Panc1 (cell line): ENCODE data around the gene GPC6. TPM values are rescaled to one million over a fixed set of nuclear protein-coding genes. Genes with fewer than 3 reads are reported as not detected.

Source experiments
- ATAC-seq: fragments of 200-7000 bp; cut with Tn5 transposase; 2 replicates; pipeline ENCODE4 v1.9.1; 2020; ENCODE audit warnings: mild to moderate bottlenecking, moderate library complexity
- BruUV-seq: library from RNA; stranded (reverse); fragments of 400-500 nt; replicated peaks from 2 replicates; lab custom pipeline; 2021; lab: Mats Ljungman, UMichigan
- CTCF ChIA-PET: fragments of 300-600 bp; sonication (Branson Sonifier 250); formaldehyde crosslinking; loops from one replicate; lab custom pipeline; 2022; ENCODE audit warnings: antibody characterized with exemption; lab: Charles Lee
- POLR2A ChIA-PET: fragments of 300-600 bp; sonication (Branson Sonifier 250); formaldehyde crosslinking; loops from one replicate; lab custom pipeline; 2022; ENCODE audit warnings: antibody characterized with exemption; lab: Charles Lee
- DNase-seq: peaks from one replicate; pipeline ENCODE4 v3.0.0-alpha.2; 2010; ENCODE audit warnings: low read depth, low spot score
- H3K27ac ChIP-seq: 2 replicates; pipeline ENCODE4 v1.5.1; 2011; ENCODE audit warnings: mild to moderate bottlenecking, low read length, inconsistent platforms
- H3K27me3 ChIP-seq: fragments of 200-500 bp; sonication (Bioruptor generic); 2 replicates; pipeline ENCODE4 v1.6.0; 2014; ENCODE audit warnings: low read length, inconsistent platforms; ENCODE audit not compliant: control insufficient read depth, insufficient read depth
- H3K36me3 ChIP-seq: fragments of 200-500 bp; sonication (Bioruptor generic); 2 replicates; pipeline ENCODE4 v1.5.1; 2014; ENCODE audit warnings: inconsistent platforms, mild to moderate bottlenecking, low read length, moderate library complexity; ENCODE audit not compliant: control insufficient read depth, insufficient read depth
- H3K4me1 ChIP-seq: 2 replicates; pipeline ENCODE4 v1.5.1; 2011; ENCODE audit warnings: inconsistent platforms, mild to moderate bottlenecking, low read length, moderate library complexity; ENCODE audit not compliant: control insufficient read depth, insufficient read depth
- H3K4me3 ChIP-seq, 2 experiments: 2 replicates each; pipeline ENCODE4 v1.5.1; 2011 to 2012; ENCODE audit warnings: low read depth in 2 of 2, low read length in 2 of 2, mild to moderate bottlenecking in 2 of 2, inconsistent platforms in 1 of 2, moderate library complexity in 1 of 2
- H3K9me3 ChIP-seq: fragments of 200-500 bp; sonication (Bioruptor generic); 2 replicates; pipeline ENCODE4 v1.5.1; 2014; ENCODE audit warnings: low read depth, mild to moderate bottlenecking, inconsistent platforms, low read length, moderate library complexity; ENCODE audit not compliant: control insufficient read depth, insufficient read depth
- CTCF ChIP-seq: fragments of 450-650 bp; IDR thresholded peaks from 2 replicates; pipeline ENCODE4 v1.5.1; 2017; ENCODE audit warnings: mild to moderate bottlenecking
- POLR2AphosphoS5 ChIP-seq: IDR thresholded peaks from 2 replicates; pipeline ENCODE4 v1.6.1; 2012; ENCODE audit warnings: mild to moderate bottlenecking, low read depth, low read length, moderate library complexity
- REST ChIP-seq, 2 experiments: IDR thresholded peaks; 2 replicates each; pipeline ENCODE4 v1.6.1; 2011 to 2012; ENCODE audit warnings: low read depth in 2 of 2, control low read depth in 1 of 2, low read length in 1 of 2, mild to moderate bottlenecking in 1 of 2, moderate library complexity in 1 of 2; ENCODE audit not compliant: insufficient read depth in 1 of 2
- SIN3A ChIP-seq: IDR thresholded peaks from 2 replicates; pipeline ENCODE4 v1.6.1; 2012; ENCODE audit warnings: low read depth, mild to moderate bottlenecking, low read length, moderate library complexity, borderline replicate concordance; ENCODE audit not compliant: insufficient read depth
- TCF7L2 ChIP-seq: IDR thresholded peaks from 2 replicates; pipeline ENCODE4 v1.6.1; 2011; ENCODE audit warnings: mild to moderate bottlenecking, low read depth, low read length, inconsistent platforms
- in situ Hi-C: cut with HindIII; loops from 2 replicates; pipeline ENCODE4 v1.10.0; 2016; ENCODE audit warnings: low sequenced_read_pairs, low pct_unique_long_range_greater_than_20kb
- intact Hi-C: fragments of 100-400 bp; cut with micrococcal nuclease; formaldehyde crosslinking; loops from one replicate; pipeline ENCODE4 v1.10.0; 2022; ENCODE audit not compliant: unreplicated experiment
- total RNA-seq: library from RNA; stranded (reverse); gene quantifications from one replicate; pipeline ENCODE4 v1.2.1, GENCODE V29; 2021; ENCODE audit not compliant: unreplicated experiment

GPC6 gene
- total RNA-seq, 1 experiment from 2014 or later: 4.8 TPM

- in situ Hi-C loops (no loop called here), intact Hi-C loops (no loop called here)
- no peak overlapping the region for H3K4me3 ChIP-seq
- TF ChIP-seq TCF7L2 (no peak), CTCF (no peak), REST (IDR thresholded peaks at IDR 0.05; ENCODE audit: insufficient read depth in 1 of 2, low read depth in 2 of 2, low read length in 1 of 2) (no peak), POLR2AphosphoS5 (no peak), SIN3A (no peak)
- ATAC-seq (no peak), DNase-seq (no peak)
- no peaks in the 10 kb centered on the region for H3K27me3 ChIP-seq
- ChIA-PET POLR2A (no interaction called here), CTCF (no interaction called here)
- H3K4me1 ChIP-seq: no peaks in the 10 kb centered on the region
- no peaks in the 10 kb centered on the region for H3K36me3 ChIP-seq
- BruUV-seq: no TSS peak
- no peak overlapping the region for H3K27ac ChIP-seq
- no peaks in the 10 kb centered on the region for H3K9me3 ChIP-seq
Measured at GRCh38 chr13:93502071-93502470, 275.5 kb downstream of the GPC6 start.

- H3K4me3 ChIP-seq: no peak overlapping the region
- no peak overlapping the region for H3K27ac ChIP-seq
- BruUV-seq: no TSS peak
- in situ Hi-C loops (no loop called here), intact Hi-C loops (no loop called here)
- TF ChIP-seq TCF7L2 (no peak), REST (IDR thresholded peaks at IDR 0.05; ENCODE audit: insufficient read depth in 1 of 2, low read depth in 2 of 2, low read length in 1 of 2) (no peak), CTCF (no peak), POLR2AphosphoS5 (no peak), SIN3A (no peak)
- ATAC-seq (no peak), DNase-seq (no peak)
- H3K27me3 ChIP-seq: no peaks in the 10 kb centered on the region
- POLR2A ChIA-PET: no interaction called here
- H3K36me3 ChIP-seq: no peaks in the 10 kb centered on the region
- CTCF ChIA-PET: no interaction called here
- no peaks in the 10 kb centered on the region for H3K9me3 ChIP-seq
- H3K4me1 ChIP-seq: no peaks in the 10 kb centered on the region
Measured at GRCh38 chr13:93502987-93503615, 276.5 kb downstream of the GPC6 start.
